IPS-20b (cell line): Measurements from ENCODE around the gene CHMP6.
A peak's percentile ranks its signal among the peaks of the same experiment; 100 is the strongest.

ENCODE experiments used
- H3K27ac ChIP-seq: one replicate; pipeline ENCODE4 v1.5.1; 2013; ENCODE audit warnings: low read length
- H3K27me3 ChIP-seq: 2 replicates; pipeline ENCODE4 v1.6.1; 2013; ENCODE audit warnings: mild to moderate bottlenecking, low read length, inconsistent platforms; ENCODE audit not compliant: insufficient read depth
- H3K36me3 ChIP-seq: 2 replicates; pipeline ENCODE4 v1.6.1; 2013; ENCODE audit warnings: low read depth, mild to moderate bottlenecking, inconsistent platforms, low read length, moderate library complexity; ENCODE audit not compliant: insufficient read depth
- H3K4me1 ChIP-seq: 2 replicates; pipeline ENCODE4 v1.6.1; 2013; ENCODE audit warnings: mild to moderate bottlenecking, control low read depth, inconsistent platforms, low read length, moderate library complexity; ENCODE audit not compliant: insufficient read depth
- H3K4me3 ChIP-seq: 2 replicates; pipeline ENCODE4 v1.5.1; 2013; ENCODE audit warnings: mild to moderate bottlenecking, low read length, inconsistent platforms
- H3K9ac ChIP-seq: 2 replicates; pipeline ENCODE4 v1.6.1; 2013; ENCODE audit warnings: low read depth, mild to moderate bottlenecking, inconsistent platforms, low read length, moderate library complexity
- H3K9me3 ChIP-seq: 2 replicates; pipeline ENCODE4 v1.6.1; 2013; ENCODE audit warnings: mild to moderate bottlenecking, low read depth, low read length, inconsistent platforms; ENCODE audit not compliant: insufficient read depth

The CHMP6 gene

DNA sequence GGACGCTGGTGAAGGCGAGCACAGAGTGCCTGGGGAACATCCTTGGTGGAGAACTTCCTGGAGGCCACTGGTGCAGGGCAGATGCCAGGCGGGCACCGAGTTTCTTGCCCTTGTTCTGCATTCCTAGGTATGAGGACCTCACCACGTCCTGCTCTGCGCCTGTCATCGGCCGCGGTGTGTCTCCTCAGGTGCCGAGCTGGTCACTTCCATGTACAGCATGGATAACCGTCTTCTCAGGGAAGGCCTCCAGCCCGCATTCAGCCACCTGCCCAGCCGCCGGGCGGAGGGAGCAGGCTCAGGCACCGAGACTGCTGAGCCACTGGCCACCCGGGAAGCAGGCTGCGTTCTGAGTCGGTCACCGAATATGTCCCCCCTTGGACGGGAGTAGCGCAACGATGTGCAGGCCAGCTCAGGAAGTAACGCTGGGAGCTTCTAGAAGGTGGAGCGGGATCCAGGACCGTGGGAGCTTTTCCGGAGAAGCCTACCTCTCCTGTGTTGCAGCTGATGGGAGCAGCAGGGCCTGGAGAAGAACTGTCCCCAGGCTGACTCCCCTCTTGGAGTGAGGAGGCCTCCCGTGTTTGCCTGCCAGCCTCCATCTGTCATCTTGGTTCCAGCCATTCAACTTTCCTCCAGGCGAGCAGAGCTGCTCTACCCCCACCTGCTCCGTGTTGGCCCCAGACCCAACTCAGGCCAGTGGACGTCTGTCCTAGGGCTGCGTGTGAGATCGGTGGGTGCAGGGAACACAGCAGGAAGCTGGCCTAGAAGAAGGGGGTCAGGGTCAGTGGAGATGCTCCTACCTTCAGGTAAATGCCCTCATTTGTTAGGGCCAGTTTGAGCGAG, 41.2 kb downstream of the CHMP6 start:
- Histone ChIP-seq H3K9me3 (no peaks in the 10 kb centered on the region), H3K27me3 (peaks cover 31% of the 10 kb centered on the region), H3K36me3 (no peaks in the 10 kb centered on the region), H3K4me1 (no peaks in the 10 kb centered on the region; the same call in 1 of the 2 replicates), H3K4me3 (no peak overlapping the region), H3K9ac (no peak overlapping the region), H3K27ac (no peak overlapping the region)

DNA sequence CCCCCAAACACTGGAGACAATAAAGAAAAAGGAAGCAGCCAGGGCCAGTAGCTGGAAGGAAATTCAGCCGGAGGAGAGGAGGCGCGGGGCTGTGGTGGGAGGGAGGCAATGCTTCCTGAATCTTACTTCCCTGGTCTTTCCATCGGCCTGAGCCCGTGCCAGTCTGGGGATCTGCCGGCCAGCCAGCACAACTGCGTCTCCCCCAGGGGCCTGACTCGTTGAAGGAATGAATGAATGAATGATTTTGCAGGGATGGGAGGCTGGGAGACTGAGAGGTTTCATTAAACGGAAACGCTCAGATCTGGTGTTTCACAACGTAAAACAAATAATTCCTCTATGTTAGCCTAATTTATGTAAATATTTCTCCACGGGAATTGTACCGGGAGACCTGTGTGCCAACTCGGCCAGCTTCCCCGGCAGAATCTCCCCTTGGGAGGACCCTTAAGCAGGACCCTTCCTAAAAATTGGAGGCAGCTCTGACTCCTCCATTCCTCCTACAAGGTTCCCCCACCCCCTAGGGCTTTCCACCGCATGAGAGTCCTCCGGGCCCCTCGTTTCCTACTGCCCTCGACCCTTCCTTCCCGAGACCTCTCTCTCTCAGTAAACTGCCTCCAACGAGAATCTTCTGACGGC, 42.0 kb downstream of the CHMP6 start:
- peak overlapping the region; percentile 69 for H3K4me3 ChIP-seq
- no peak overlapping the region for H3K27ac ChIP-seq

DNA sequence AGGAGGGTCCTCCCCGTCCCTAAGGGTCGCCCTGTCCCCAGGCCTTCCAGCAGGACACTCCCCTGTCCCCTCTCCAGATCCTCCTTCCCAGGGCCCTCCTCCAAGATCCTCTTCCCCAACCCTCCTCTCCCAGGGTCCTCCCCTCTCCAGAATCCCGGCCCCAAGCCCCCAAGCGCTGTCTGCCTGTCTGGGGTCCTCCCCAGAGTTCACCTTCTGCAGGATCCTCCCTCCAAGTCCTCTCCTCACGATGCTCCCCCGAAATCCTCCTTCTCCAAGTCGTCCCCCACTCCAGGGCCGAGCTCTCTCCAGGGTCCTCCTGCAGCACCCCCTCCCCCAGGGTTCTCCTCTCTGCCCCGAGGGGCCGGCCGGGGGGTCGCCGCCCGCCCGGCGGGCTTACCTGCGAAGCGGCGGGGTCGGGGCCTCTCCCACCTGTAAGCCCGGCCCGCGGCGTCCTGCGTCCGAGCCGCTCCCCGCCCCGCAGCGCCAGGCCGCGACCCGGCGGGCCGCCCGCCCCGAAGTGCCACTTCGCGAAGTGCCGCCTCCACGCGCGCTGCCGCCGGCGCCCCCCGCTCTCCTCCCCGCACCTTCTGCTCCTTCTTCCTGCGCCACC, 42.6 kb downstream of the CHMP6 start:
- Histone ChIP-seq H3K27me3 (peaks cover 31% of the 10 kb centered on the region), H3K36me3 (no peaks in the 10 kb centered on the region), H3K4me3 (peak overlapping the region; percentile 69), H3K9me3 (no peaks in the 10 kb centered on the region), H3K4me1 (no peaks in the 10 kb centered on the region; the same call in 1 of the 2 replicates), H3K9ac (peak overlapping the region; percentile 56; the same call in 1 of the 2 replicates), H3K27ac (no peak overlapping the region)

More for the DNA sequence above, 42.0 kb downstream of the CHMP6 start:
- Histone ChIP-seq H3K27me3 (peaks cover 31% of the 10 kb centered on the region), H3K9ac (peak overlapping the region; percentile 56; the same call in 1 of the 2 replicates), H3K9me3 (no peaks in the 10 kb centered on the region), H3K4me1 (no peaks in the 10 kb centered on the region; the same call in 1 of the 2 replicates), H3K36me3 (no peaks in the 10 kb centered on the region)

DNA sequence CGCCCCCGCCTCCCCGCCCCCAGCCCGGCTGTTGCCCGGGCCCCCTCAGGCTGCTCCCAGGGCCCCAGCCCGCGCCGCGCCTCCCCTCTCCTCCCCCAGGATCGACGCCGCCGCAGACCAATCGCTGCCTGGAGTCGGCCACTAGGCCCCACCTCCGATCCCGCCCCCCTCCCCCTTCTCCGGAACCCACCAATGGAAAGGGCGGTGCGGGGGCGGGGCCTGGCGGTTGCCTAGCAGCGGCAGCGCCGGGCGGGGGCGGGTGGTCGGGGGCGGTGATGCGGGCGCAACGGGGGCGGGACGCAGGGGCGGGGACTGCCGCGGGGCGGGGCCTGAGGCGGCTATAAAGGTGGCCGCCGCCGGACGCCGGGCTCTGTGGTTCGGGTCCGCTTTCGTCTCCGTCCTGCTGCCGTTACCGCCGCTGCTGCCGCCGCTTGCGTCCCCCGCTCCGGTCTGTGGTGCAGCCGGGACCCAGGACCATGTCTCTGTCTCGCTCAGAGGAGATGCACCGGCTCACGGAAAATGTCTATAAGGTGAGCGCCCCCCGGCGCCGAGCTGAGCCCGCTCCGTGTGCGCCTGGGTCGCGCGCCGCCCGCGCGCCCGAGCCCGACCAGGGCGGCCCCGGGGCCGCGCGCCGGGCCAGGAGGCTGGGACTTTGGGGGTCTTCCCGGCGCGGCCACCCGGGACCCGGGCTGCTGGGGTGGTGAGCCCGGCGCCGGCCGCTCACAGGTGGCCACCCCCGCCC, 43.3 kb downstream of the CHMP6 start, which contains the start of gene BAIAP2:
TSS of gene BAIAP2 (plus strand) at position 373 of the 742 bp plus-strand sequence. CDS start at position 477, 104 bp downstream.
- Histone ChIP-seq H3K4me1 (no peaks in the 10 kb centered on the region; the same call in 1 of the 2 replicates), H3K27ac (no peak within 1 kb of the TSS), H3K36me3 (no peaks in the 10 kb centered on the region), H3K27me3 (peaks cover 31% of the 10 kb centered on the region), H3K4me3 (peak within 1 kb of the TSS; percentile 70), H3K9me3 (no peaks in the 10 kb centered on the region), H3K9ac (peak within 1 kb of the TSS; percentile 56; the same call in 1 of the 2 replicates)

DNA sequence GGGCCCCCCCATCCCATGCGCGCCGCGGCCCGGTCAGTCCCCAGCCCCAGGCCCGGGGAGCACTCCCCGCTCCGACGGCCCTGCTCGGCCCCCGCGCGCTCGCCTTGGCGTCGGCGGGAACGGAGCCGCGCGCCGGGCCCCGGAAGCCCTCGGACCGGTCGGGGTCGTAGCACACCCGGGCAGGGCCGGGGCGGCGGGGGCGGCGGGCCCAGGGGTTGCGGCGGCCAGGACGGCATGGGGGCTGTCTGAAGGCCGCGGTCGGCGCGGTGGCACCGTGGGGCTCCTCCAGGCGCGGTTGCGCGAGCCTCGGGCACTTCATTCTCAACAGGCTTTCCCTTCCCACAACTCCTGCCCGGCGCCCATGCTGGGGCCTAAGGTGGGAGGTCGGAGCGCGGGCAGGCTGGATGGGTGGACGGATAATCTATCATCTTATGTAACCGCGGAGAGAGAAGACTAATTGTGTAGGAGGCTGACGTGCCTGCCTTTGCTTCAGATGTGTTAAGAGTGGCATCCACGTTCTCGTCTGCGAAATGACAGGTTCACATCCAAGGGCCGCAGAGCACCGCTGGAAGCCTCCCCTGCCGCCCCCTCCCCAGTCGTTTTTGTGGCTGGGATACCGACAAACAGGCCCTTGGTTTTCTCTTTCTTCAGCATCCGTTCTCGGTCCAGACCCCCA, 44.0 kb downstream of the CHMP6 start:
- H3K9ac ChIP-seq = peak overlapping the region; percentile 32; the same call in 1 of the 2 replicates

DNA sequence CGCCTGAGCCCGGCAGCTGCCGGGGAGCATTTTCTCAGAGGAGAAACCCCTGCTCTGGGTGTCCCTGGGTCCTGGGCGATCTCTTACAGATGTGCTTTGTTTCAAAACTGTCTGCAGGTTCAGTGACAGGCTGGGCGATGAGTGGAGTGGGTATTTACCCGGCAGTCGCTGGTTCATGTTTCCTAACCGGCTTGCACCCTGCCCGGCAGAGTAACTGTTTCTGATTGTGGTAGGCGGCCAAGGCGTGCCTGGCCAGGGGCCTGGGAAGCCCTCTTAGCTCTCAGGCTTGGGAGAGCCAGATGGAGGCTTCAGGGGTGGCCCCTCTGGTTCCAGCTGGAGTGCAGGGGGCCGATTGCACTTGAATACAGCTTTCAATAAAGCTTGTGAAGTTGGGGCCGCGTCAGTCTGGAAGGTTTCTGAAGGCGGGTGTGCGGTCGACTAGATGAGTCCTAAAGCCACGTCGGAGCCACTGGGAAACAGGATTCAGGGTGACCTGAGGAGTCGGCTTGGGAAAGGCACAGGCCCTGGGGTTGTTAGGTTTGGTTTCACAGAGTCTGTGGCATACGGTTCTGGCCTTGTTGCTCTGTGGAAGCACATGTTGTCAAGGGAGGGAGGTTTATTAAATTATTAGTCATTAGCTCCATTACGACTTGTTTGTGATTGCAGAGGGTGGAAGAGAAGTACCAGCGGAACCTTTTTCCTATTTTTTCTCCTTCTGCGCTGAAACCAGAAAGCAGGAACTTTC, 44.7 kb downstream of the CHMP6 start:
- no peaks in the 10 kb centered on the region; the same call in 1 of the 2 replicates for H3K4me1 ChIP-seq

More for the DNA sequence above, 44.0 kb downstream of the CHMP6 start:
- Histone ChIP-seq H3K27me3 (peaks cover 31% of the 10 kb centered on the region), H3K4me1 (no peaks in the 10 kb centered on the region; the same call in 1 of the 2 replicates), H3K36me3 (no peaks in the 10 kb centered on the region), H3K9me3 (no peaks in the 10 kb centered on the region), H3K27ac (no peak overlapping the region), H3K4me3 (peak overlapping the region; percentile 70)

GRCh38 chr17:81037026-81037797, 45.6 kb downstream of the CHMP6 start:
- H3K4me1 ChIP-seq = no peaks in the 10 kb centered on the region; the same call in 1 of the 2 replicates
- H3K9ac ChIP-seq = no peak overlapping the region
- H3K9me3 ChIP-seq = no peaks in the 10 kb centered on the region
- no peak overlapping the region for H3K4me3 ChIP-seq
- peaks cover 31% of the 10 kb centered on the region for H3K27me3 ChIP-seq
- no peak overlapping the region for H3K27ac ChIP-seq
- H3K36me3 ChIP-seq = no peaks in the 10 kb centered on the region

More for the DNA sequence above, 44.7 kb downstream of the CHMP6 start:
- Histone ChIP-seq H3K36me3 (no peaks in the 10 kb centered on the region), H3K9me3 (no peaks in the 10 kb centered on the region), H3K27ac (no peak overlapping the region), H3K9ac (peak overlapping the region; percentile 32; the same call in 1 of the 2 replicates), H3K27me3 (peaks cover 31% of the 10 kb centered on the region), H3K4me3 (peak overlapping the region; percentile 70; the same call in 1 of the 2 replicates)

- Histone ChIP-seq H3K9me3 (no peaks in the 10 kb centered on the region), H3K27me3 (peaks cover 28% of the 10 kb centered on the region), H3K4me1 (no peaks in the 10 kb centered on the region; the same call in 1 of the 2 replicates), H3K9ac (no peak overlapping the region), H3K27ac (no peak overlapping the region), H3K4me3 (no peak overlapping the region), H3K36me3 (no peaks in the 10 kb centered on the region)
Observed at GRCh38 chr17:81037798-81038733, 46.4 kb downstream of the CHMP6 start.

DNA sequence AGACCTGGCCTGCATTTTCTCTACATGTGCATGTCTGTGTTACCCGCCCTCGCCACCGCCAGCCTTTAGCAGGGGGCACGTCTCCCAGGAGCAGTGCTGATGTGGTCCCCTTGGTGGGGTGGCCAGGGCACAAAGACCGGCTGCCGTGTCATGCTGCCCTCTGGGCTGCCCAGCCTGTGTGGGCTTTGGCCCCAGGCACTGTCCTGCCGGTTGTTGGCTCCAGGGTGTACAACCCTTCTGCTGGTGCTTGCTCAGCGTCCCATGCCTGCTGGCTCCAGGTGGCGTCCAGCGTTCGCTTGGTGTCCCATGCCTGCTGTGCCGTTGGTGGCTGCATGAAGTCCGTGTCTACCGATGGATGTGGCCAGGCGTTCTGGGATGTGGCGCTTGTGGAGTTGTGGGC, 47.5 kb downstream of the CHMP6 start:
- Histone ChIP-seq H3K4me3 (no peak overlapping the region), H3K27me3 (peaks cover 18% of the 10 kb centered on the region), H3K4me1 (no peaks in the 10 kb centered on the region), H3K27ac (no peak overlapping the region), H3K9ac (no peak overlapping the region), H3K36me3 (no peaks in the 10 kb centered on the region), H3K9me3 (no peaks in the 10 kb centered on the region)
